ENCODE data around the gene L2HGDH. TPM values are rescaled to one million over a fixed set of nuclear protein-coding genes. Genes with fewer than 3 reads are reported as not detected.

Gene L2HGDH
- total and polyA plus RNA-seq, 8 donors = 4.6 to 6.5 (median 6.4) TPM

DNA sequence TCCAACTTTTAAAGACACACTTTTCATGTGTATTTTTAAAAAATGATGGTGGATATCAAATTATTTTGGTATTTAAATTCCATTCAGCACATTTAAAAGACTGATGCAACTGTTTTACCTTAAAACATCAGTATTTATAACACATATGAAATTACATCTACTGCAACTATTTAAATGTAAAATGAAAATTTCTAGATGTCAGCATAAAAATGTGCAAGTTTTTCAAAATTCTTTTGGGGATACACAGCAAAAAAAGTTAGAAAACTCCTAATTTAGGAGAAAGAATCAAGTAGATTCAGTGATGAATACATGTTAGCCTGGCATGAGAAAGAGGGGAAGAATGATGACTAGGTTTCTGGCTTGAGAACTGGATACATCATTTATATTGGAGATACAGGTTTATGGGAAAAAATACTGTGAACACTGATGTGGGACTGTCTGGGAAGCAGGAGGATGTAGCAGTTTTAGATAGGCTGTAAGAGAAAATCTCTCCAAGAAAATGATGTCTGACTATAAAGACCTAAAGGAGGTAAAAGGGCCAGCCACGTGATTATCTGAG lies 89.9 kb downstream of the L2HGDH start:
- intact Hi-C loops (cut with DNase I) = no loop called here
- H3K36me3 ChIP-seq = no peaks in the 10 kb centered on the region
- DNase-seq (no peak), ATAC-seq (no peak)
- H3K27me3 ChIP-seq = no peaks in the 10 kb centered on the region
- H3K4me1 ChIP-seq = peaks cover 14 to 44% of the 10 kb centered on the region in 2 donors
- no peaks in the 10 kb centered on the region for H3K9me3 ChIP-seq
- H3K27ac ChIP-seq = no peak overlapping the region
- H3K4me3 ChIP-seq = no peak overlapping the region
- TF ChIP-seq, protein P1, sequence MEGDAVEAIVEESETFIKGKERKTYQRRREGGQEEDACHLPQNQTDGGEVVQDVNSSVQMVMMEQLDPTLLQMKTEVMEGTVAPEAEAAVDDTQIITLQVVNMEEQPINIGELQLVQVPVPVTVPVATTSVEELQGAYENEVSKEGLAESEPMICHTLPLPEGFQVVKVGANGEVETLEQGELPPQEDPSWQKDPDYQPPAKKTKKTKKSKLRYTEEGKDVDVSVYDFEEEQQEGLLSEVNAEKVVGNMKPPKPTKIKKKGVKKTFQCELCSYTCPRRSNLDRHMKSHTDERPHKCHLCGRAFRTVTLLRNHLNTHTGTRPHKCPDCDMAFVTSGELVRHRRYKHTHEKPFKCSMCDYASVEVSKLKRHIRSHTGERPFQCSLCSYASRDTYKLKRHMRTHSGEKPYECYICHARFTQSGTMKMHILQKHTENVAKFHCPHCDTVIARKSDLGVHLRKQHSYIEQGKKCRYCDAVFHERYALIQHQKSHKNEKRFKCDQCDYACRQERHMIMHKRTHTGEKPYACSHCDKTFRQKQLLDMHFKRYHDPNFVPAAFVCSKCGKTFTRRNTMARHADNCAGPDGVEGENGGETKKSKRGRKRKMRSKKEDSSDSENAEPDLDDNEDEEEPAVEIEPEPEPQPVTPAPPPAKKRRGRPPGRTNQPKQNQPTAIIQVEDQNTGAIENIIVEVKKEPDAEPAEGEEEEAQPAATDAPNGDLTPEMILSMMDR (IDR thresholded peaks at IDR 0.05) = no peak

DNA sequence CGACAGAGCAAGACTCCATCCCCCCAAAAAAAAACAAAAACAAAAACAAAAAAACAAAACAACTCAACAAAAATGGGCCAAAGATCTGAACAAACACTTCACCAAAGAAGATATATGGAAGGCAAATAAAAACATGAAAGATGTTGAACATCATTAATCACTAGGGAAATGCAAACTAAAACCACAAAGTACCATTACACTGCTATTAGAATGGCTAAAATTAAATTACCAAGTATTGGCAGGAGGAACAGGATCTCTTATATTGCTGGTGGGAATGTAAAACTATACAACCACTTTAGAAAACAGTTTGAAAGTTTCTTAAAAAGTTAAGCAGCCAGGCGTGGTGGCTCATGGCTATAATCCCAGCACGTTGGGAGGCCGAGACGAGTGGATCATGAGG lies 93.5 kb downstream of the L2HGDH start:
- TF ChIP-seq, protein P1 (IDR thresholded peaks at IDR 0.05) = no peak
- no peak for ATAC-seq
- DNase-seq = no peak
- Histone ChIP-seq H3K4me3 (no peak overlapping the region), H3K27me3 (no peaks in the 10 kb centered on the region), H3K9me3 (no peaks in the 10 kb centered on the region), H3K4me1 (peaks cover 0 to 29% of the 10 kb centered on the region in 2 donors), H3K36me3 (no peaks in the 10 kb centered on the region), H3K27ac (no peak overlapping the region)
- intact Hi-C loops (cut with DNase I) = no loop called here

DNA sequence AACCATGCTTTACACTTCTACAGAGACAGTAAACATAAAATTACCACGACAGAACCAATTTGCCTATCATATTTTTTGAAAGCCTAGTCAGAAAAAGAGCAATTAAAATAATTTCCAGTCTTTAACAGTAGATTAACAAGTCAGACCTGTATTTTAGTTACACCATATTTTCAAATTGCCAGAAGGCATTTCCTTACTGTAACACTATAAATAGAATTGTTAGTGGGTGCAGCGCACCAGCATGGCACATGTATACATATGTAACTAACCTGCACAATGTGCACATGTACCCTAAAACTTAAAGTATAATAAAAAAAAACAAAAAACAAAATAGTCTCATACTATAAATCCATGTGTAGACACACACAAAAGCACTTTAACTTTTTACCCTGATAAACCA lies 96.6 kb downstream of the L2HGDH start:
- no peaks in the 10 kb centered on the region for H3K36me3 ChIP-seq
- no peaks in the 10 kb centered on the region for H3K9me3 ChIP-seq
- intact Hi-C loops (cut with DNase I) = no loop called here
- no peaks in the 10 kb centered on the region for H3K27me3 ChIP-seq
- ATAC-seq (no peak), DNase-seq (no peak)
- no peak overlapping the region for H3K27ac ChIP-seq
- peaks cover 0 to 13% of the 10 kb centered on the region in 2 donors for H3K4me1 ChIP-seq
- H3K4me3 ChIP-seq = no peak overlapping the region
- TF ChIP-seq, protein P1 (IDR thresholded peaks at IDR 0.05) = no peak

DNA sequence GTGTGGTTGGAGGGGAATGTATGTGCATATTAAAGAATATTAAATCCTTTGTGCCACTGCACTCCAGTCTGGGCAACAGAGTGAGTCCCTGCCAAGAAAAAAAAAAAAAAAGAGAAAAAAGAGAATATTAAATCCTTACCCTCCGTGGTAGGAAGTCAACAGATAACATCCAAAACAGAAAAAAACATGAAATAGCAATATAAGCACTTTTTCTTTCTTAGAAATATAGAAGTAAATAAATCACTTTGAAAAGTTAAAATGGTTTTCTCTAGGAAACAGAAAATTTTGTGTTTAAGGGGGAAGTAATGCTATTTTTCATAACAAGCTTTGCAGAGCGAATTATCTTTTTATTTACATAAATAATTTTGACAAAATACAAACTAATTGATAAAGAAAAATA lies 98.2 kb downstream of the L2HGDH start:
- Histone ChIP-seq H3K27me3 (no peaks in the 10 kb centered on the region), H3K4me1 (peaks cover 0 to 11% of the 10 kb centered on the region in 2 donors), H3K9me3 (no peaks in the 10 kb centered on the region), H3K4me3 (no peak overlapping the region), H3K27ac (no peak overlapping the region), H3K36me3 (no peaks in the 10 kb centered on the region)
- DNase-seq (no peak), ATAC-seq (no peak)
- intact Hi-C loops (cut with DNase I) = no loop called here
- TF ChIP-seq, protein P1 (IDR thresholded peaks at IDR 0.05) = no peak

DNA sequence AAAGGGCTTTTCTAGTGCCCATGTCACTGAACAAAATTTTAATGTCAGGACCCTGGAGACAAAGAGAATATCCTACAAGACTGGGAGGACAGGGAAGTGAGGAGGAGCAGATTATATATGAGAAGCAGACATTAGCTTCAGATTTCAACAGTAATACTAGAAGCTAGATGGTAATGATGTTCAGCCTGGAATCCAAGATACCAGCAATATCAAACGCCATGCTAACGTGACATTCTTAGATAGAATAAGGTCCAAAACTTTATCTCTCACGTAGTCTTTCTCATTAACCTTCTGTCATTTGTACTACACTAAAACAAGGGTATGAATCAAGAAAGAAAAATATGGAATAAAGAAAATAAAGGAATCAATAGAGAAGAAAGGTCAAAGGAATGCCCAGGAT lies 99.3 kb downstream of the L2HGDH start:
- no peaks in the 10 kb centered on the region for H3K27me3 ChIP-seq
- intact Hi-C loops (cut with DNase I) = no loop called here
- no peak overlapping the region for H3K27ac ChIP-seq
- H3K9me3 ChIP-seq = no peaks in the 10 kb centered on the region
- no peaks in the 10 kb centered on the region for H3K36me3 ChIP-seq
- H3K4me3 ChIP-seq = no peak overlapping the region
- DNase-seq (no peak), ATAC-seq (no peak)
- TF ChIP-seq, protein P1 (IDR thresholded peaks at IDR 0.05) = no peak
- H3K4me1 ChIP-seq = peaks cover 0 to 11% of the 10 kb centered on the region in 2 donors
